ENCODE data around the gene RAB3D.

Gene RAB3D

GRCh38 chr19:11273296-11273695 lies 66.2 kb downstream of the RAB3D start:
- Histone ChIP-seq H3K4me2 (no peak overlapping the region), H3K9me3 (peaks cover 22% of the 10 kb centered on the region), H3K9ac (no peak overlapping the region), H3K36me3 (no peaks in the 10 kb centered on the region), H3K4me3 (no peak overlapping the region), H4K20me1 (peaks cover 3% of the 10 kb centered on the region), H3K27me3 (peaks cover 59% of the 10 kb centered on the region), H3K27ac (no peak overlapping the region), H3K4me1 (peaks cover 9% of the 10 kb centered on the region)
- no peak for TF ChIP-seq Cebpa-rat (IDR thresholded peaks at IDR 0.05)

All from BLaER1 (cell line).